GM06990 (cell line): ENCODE data around the gene PRORP.

Experiments used
- DNase-seq: peaks from one replicate; pipeline ENCODE4 v3.0.0-alpha.2; 2011; ENCODE audit not compliant: insufficient read length; ENCODE audit errors: extremely low read depth
- H3K27me3 ChIP-seq: replicated peaks from 2 replicates; pipeline ENCODE4 v1.6.0; 2011; ENCODE audit warnings: low read length; ENCODE audit not compliant: control insufficient read depth, insufficient read depth
- H3K36me3 ChIP-seq: 2 replicates; pipeline ENCODE4 v1.5.1; 2011; ENCODE audit warnings: low read length; ENCODE audit not compliant: control insufficient read depth, insufficient read depth
- H3K4me3 ChIP-seq: replicated peaks from 2 replicates; pipeline ENCODE4 v1.5.1; 2011; ENCODE audit warnings: low read depth, mild to moderate bottlenecking, control low read depth, low read length
- TF ChIP-seq, protein P1 (sequence below): IDR thresholded peaks from 2 replicates; pipeline ENCODE4 v1.5.1; 2011; ENCODE audit warnings: low read length, control low read depth, mild to moderate bottlenecking, inconsistent platforms; ENCODE audit not compliant: insufficient read depth, poor library complexity, severe bottlenecking

Gene PRORP

DNA sequence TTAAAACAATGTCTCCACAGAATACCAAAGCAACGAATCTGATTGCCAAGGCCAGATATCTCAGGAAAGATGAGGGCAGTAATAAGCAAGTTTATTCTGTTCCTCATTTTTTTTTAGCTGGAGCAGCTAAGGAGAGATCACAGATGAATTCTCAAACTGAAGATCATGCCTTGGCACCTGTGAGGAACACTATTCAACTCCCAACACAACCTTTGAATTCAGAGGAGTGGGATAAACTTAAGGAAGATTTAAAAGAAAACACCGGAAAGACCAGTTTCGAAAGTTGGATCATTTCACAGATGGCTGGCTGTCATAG, 994 bp downstream of the PRORP start:
- TF ChIP-seq, protein P1, sequence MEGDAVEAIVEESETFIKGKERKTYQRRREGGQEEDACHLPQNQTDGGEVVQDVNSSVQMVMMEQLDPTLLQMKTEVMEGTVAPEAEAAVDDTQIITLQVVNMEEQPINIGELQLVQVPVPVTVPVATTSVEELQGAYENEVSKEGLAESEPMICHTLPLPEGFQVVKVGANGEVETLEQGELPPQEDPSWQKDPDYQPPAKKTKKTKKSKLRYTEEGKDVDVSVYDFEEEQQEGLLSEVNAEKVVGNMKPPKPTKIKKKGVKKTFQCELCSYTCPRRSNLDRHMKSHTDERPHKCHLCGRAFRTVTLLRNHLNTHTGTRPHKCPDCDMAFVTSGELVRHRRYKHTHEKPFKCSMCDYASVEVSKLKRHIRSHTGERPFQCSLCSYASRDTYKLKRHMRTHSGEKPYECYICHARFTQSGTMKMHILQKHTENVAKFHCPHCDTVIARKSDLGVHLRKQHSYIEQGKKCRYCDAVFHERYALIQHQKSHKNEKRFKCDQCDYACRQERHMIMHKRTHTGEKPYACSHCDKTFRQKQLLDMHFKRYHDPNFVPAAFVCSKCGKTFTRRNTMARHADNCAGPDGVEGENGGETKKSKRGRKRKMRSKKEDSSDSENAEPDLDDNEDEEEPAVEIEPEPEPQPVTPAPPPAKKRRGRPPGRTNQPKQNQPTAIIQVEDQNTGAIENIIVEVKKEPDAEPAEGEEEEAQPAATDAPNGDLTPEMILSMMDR: no peak
- Histone ChIP-seq H3K36me3 (peaks cover 2% of the 10 kb centered on the region; the same call in 1 of the 2 replicates), H3K4me3 (peak overlapping the region; percentile 79), H3K27me3 (no peaks in the 10 kb centered on the region)
- DNase-seq: no peak

- H3K4me3 ChIP-seq: peak overlapping the region; percentile 79
- TF ChIP-seq, protein P1: no peak
Measured at GRCh38 chr14:35124127-35124526, 1.8 kb downstream of the PRORP start.

DNA sequence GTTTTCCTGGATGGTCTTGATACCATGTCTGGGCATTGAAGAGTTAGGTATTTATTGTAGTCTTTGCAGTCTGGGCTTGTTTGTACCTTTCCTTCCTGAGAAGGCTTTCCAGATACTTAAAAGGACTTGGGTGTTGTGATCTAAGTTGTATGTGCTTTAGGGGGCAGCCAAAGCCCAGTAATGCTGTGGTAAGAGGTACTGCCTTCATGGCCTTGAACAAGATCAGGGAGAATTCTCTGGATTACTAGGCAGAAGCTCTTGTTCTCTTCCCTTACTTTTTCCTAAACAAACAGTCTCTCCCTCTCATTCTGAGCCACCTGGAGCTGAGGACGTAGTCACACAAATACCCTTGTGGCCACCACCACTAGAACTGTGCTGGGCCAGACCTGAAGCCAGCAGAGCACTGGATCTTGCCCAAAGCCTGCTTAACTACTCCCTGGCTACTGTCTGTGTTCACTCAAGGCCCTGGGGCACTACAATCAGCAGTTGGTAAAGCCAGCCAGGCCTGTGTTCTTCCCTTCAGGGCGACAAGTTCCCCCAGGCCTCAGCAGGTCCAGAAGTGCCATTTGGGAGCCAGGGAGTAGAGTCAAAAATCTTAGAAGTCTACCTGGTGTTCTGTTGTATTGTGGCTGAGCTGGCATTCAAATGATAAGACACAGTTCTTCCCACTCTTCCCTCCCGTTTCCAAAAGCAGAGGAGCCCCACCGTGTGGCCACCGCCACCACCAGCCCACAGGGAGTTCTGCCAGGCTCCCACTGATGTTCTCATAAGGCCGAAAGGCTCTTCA, 11.4 kb downstream of the PRORP start:
- no peak for DNase-seq
- H3K4me3 ChIP-seq: no peak overlapping the region
- TF ChIP-seq, protein P1: no peak
- H3K27me3 ChIP-seq: no peaks in the 10 kb centered on the region
- peaks cover 8% of the 10 kb centered on the region for H3K36me3 ChIP-seq

More at GRCh38 chr14:35124127-35124526, 1.8 kb downstream of the PRORP start:
- Histone ChIP-seq H3K27me3 (no peaks in the 10 kb centered on the region), H3K36me3 (peaks cover 2% of the 10 kb centered on the region; the same call in 1 of the 2 replicates)
- DNase-seq: no peak

- TF ChIP-seq, protein P1: no peak
- H3K27me3 ChIP-seq: no peaks in the 10 kb centered on the region
- no peak for DNase-seq
- peaks cover 8% of the 10 kb centered on the region for H3K36me3 ChIP-seq
- no peak overlapping the region for H3K4me3 ChIP-seq
Measured at GRCh38 chr14:35134329-35135123, 12.2 kb downstream of the PRORP start.

- H3K4me3 ChIP-seq: no peak overlapping the region
- H3K27me3 ChIP-seq: no peaks in the 10 kb centered on the region
- TF ChIP-seq, protein P1: no peak
- DNase-seq: no peak
- H3K36me3 ChIP-seq: peaks cover 8% of the 10 kb centered on the region
Measured at GRCh38 chr14:35138585-35138984, 16.2 kb downstream of the PRORP start.
